GM12878 (cell line): ENCODE measurements around the gene ZNF800.

ENCODE experiments used
- BHLHE40 ChIP-seq, 2 experiments: fragments of 450-650 bp in 1 of 2; IDR thresholded peaks; 2 replicates each; pipeline ENCODE4 v1.6.1; 2011 to 2017; ENCODE audit warnings: low read depth in 2 of 2, borderline replicate concordance in 1 of 2, improper control_type of control experiment in 1 of 2, low read length in 1 of 2, mild to moderate bottlenecking in 1 of 2
- CTCF ChIP-seq, 3 experiments: IDR thresholded peaks in 2 of 3; conservative IDR thresholded peaks in 1 of 3; 2 replicates each; pipeline ENCODE4 v1.5.1; 2011; ENCODE audit warnings: low read depth in 3 of 3, low read length in 3 of 3, mild to moderate bottlenecking in 3 of 3, control low read depth in 2 of 3, moderate library complexity in 2 of 3, inconsistent platforms in 1 of 3, mixed read lengths in 1 of 3; ENCODE audit not compliant: control insufficient read depth in 2 of 3, insufficient read depth in 1 of 3; ENCODE audit errors: extremely low read depth in 1 of 3
- EP300 ChIP-seq, 2 experiments: fragments of 150-350 bp in 1 of 2; IDR thresholded peaks; 2 replicates each; pipeline ENCODE4 v1.6.1; 2011 to 2012; ENCODE audit warnings: low read depth in 2 of 2, low read length in 2 of 2, borderline replicate concordance in 1 of 2, improper control_type of control experiment in 1 of 2, inconsistent platforms in 1 of 2; ENCODE audit not compliant: control insufficient read depth in 1 of 2
- PAX5 ChIP-seq: IDR thresholded peaks from 2 replicates; pipeline ENCODE4 v1.6.1; 2011; ENCODE audit warnings: low read depth, low read length, borderline replicate concordance
- POLR2A ChIP-seq: IDR thresholded peaks from 2 replicates; pipeline ENCODE4 v1.6.1; 2011; ENCODE audit warnings: low read depth, mild to moderate bottlenecking, low read length
- SREBF2 ChIP-seq: IDR thresholded peaks from 2 replicates; pipeline ENCODE4 v1.6.1; 2012; ENCODE audit warnings: mild to moderate bottlenecking, low read length

DNA sequence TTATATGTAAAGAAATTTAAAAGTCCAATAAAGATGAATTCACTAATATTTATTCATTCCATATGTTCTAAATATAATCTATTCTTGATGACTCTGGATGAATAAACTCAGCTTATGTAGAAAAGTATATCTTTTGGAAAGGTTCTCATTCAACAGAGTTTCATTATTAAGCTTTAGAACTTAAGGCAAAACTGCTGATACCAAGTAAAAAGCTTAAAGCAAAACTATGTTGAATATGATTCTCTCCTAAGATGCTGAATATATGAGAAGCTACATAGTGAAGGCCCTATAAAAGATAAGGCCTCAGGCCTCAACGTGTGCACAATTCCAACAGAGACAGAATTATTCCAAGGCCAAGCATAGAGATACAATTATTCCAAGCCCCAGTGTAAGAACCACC lies 30.8 kb downstream of the ZNF800 start:
- TF ChIP-seq POLR2A (no peak), EP300 (IDR thresholded peaks at IDR 0.05; ENCODE audit: borderline replicate concordance in 1 of 2, control insufficient read depth in 1 of 2, low read depth in 2 of 2, low read length in 2 of 2) (no peak), BHLHE40 (IDR thresholded peaks at IDR 0.05; ENCODE audit: borderline replicate concordance in 1 of 2, low read depth in 2 of 2, low read length in 1 of 2) (no peak), CTCF (IDR thresholded peaks at IDR 0.05 in 2 of 3, conservative IDR thresholded peaks at IDR 0.05 in 1 of 3; ENCODE audit: control insufficient read depth in 2 of 3, extremely low read depth in 1 of 3, insufficient read depth in 1 of 3, low read depth in 3 of 3, low read length in 3 of 3) (no peak), SREBF2 (no peak), PAX5 (no peak)
